Measurements from ENCODE around the gene ODF2L. TPM values are rescaled to one million over a fixed set of nuclear protein-coding genes. Genes with fewer than 3 reads are reported as not detected.

ODF2L gene
- 10 to 100 TPM; 16.9 to 18.0 TPM for total RNA-seq

- H3K27me3 Mint-ChIP-seq, result no peaks in the 10 kb centered on the region
- H3K4me1 Mint-ChIP-seq, result peaks cover 36% of the 10 kb centered on the region
- H3K4me3 Mint-ChIP-seq, result peak within 1 kb of the TSS; percentile 91
- peak within 1 kb of the TSS; percentile 90 for H3K27ac Mint-ChIP-seq
- peaks cover 7% of the 10 kb centered on the region for H3K36me3 Mint-ChIP-seq
- peaks cover 3% of the 10 kb centered on the region for H3K9me3 Mint-ChIP-seq
- DNase-seq, result peak; percentile 89
Measured at GRCh38 chr1:86395751-86396497, at the start of gene ODF2L. TSS of gene ODF2L (minus strand) at chr1:86396323. CDS start at chr1:86387027, 9,296 bp downstream.

DNA sequence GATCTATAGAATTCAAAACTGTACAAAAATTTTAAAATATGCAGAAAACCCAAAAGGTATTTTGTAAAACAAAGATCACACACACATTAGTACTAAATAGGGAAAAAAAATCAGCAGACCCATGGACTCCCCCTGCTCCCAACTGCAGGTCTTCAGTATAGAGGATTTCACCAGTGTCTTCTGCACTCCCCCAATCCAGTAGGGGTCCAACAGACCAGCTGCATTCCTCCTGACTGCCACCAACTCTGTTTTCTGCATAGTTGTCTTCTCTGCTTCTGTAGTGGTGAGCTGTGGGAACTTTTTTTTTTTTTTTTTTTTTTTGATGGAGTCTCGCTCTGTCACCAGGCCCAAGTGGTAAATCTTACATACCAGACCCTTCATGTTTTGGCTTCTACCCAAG, 49.8 kb upstream of the ODF2L start:
- Mint-ChIP-seq H3K4me3 (no peak overlapping the region), H3K9me3 (no peaks in the 10 kb centered on the region), H3K27me3 (peaks cover 4% of the 10 kb centered on the region), H3K36me3 (no peaks in the 10 kb centered on the region), H3K4me1 (peaks cover 8% of the 10 kb centered on the region), H3K27ac (no peak overlapping the region)
- no peak for DNase-seq

GRCh38 chr1:86441997-86442396, 45.9 kb upstream of the ODF2L start:
- Mint-ChIP-seq H3K36me3 (no peaks in the 10 kb centered on the region), H3K27ac (no peak overlapping the region), H3K4me1 (peaks cover 8% of the 10 kb centered on the region), H3K27me3 (peaks cover 4% of the 10 kb centered on the region), H3K4me3 (no peak overlapping the region), H3K9me3 (no peaks in the 10 kb centered on the region)
- DNase-seq, result no peak

DNA sequence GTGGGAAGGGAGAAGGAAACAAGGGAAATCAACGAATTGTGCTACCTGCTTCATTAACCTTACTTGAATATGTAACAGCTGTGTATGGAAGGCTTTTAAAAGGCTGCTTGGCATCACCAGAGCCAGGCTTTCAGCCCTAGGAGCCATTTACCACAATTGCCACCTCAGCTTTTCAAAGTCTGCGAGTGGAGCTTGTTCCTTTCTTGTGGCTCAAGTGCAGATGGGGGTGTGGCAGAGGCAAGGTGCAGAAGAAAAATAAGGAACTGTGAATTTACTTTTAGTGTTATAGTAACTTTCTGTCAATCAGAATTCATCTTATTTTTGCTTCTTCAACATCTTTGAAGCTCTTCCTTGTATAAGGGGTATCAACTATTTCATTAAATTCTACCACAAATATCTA, 45.5 kb upstream of the ODF2L start:
- H3K4me1 Mint-ChIP-seq, result peaks cover 8% of the 10 kb centered on the region
- no peak overlapping the region for H3K27ac Mint-ChIP-seq
- DNase-seq, result no peak
- H3K9me3 Mint-ChIP-seq, result no peaks in the 10 kb centered on the region
- H3K36me3 Mint-ChIP-seq, result no peaks in the 10 kb centered on the region
- H3K4me3 Mint-ChIP-seq, result no peak overlapping the region
- peaks cover 4% of the 10 kb centered on the region for H3K27me3 Mint-ChIP-seq

GRCh38 chr1:86436041-86436440, 39.9 kb upstream of the ODF2L start:
- Mint-ChIP-seq H3K4me3 (no peak overlapping the region), H3K4me1 (no peaks in the 10 kb centered on the region), H3K9me3 (no peaks in the 10 kb centered on the region), H3K27me3 (peaks cover 9% of the 10 kb centered on the region), H3K27ac (no peak overlapping the region), H3K36me3 (no peaks in the 10 kb centered on the region)
- no peak for DNase-seq

GRCh38 chr1:86435327-86435726, 39.2 kb upstream of the ODF2L start:
- Mint-ChIP-seq H3K9me3 (no peaks in the 10 kb centered on the region), H3K36me3 (no peaks in the 10 kb centered on the region), H3K4me3 (no peak overlapping the region), H3K27ac (no peak overlapping the region), H3K27me3 (peaks cover 9% of the 10 kb centered on the region), H3K4me1 (no peaks in the 10 kb centered on the region)
- no peak for DNase-seq

DNA sequence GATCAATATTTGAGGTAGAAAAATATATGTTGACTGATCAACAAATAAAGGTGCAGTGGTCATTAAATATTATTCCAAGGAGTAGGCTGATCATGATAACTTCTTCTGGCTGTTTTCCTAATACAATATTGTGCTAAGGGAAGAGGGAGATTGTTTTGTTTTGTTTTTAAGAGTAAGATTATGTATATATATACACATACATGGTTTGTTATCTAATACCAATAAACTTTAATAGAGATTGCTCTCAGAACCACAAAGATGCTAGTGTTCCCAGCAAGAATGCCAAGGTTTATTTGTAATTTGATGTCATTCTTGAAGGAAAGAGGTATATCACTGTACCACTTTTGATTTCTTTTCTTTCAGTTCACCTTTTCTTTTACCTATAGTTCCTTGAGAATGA, 37.9 kb upstream of the ODF2L start:
- no peak overlapping the region for H3K27ac Mint-ChIP-seq

GRCh38 chr1:86430376-86430775, 34.3 kb upstream of the ODF2L start:
- no peak overlapping the region for H3K4me3 Mint-ChIP-seq
- H3K4me1 Mint-ChIP-seq, result no peaks in the 10 kb centered on the region
- no peak for DNase-seq
- no peaks in the 10 kb centered on the region for H3K36me3 Mint-ChIP-seq
- H3K27ac Mint-ChIP-seq, result no peak overlapping the region
- peaks cover 13% of the 10 kb centered on the region for H3K27me3 Mint-ChIP-seq
- H3K9me3 Mint-ChIP-seq, result no peaks in the 10 kb centered on the region

More for the DNA sequence above, 37.9 kb upstream of the ODF2L start:
- peaks cover 9% of the 10 kb centered on the region for H3K27me3 Mint-ChIP-seq
- H3K4me1 Mint-ChIP-seq, result no peaks in the 10 kb centered on the region
- no peaks in the 10 kb centered on the region for H3K9me3 Mint-ChIP-seq
- DNase-seq, result no peak
- no peaks in the 10 kb centered on the region for H3K36me3 Mint-ChIP-seq
- no peak overlapping the region for H3K4me3 Mint-ChIP-seq

GRCh38 chr1:86429835-86430234, 33.7 kb upstream of the ODF2L start:
- no peaks in the 10 kb centered on the region for H3K36me3 Mint-ChIP-seq
- no peak overlapping the region for H3K27ac Mint-ChIP-seq
- H3K4me1 Mint-ChIP-seq, result no peaks in the 10 kb centered on the region
- peaks cover 10% of the 10 kb centered on the region for H3K27me3 Mint-ChIP-seq
- no peak for DNase-seq
- no peaks in the 10 kb centered on the region for H3K9me3 Mint-ChIP-seq
- no peak overlapping the region for H3K4me3 Mint-ChIP-seq

- Mint-ChIP-seq H3K27me3 (peaks cover 9% of the 10 kb centered on the region), H3K4me1 (no peaks in the 10 kb centered on the region), H3K9me3 (no peaks in the 10 kb centered on the region), H3K36me3 (no peaks in the 10 kb centered on the region), H3K4me3 (no peak overlapping the region), H3K27ac (no peak overlapping the region)
- DNase-seq, result no peak
Measured at GRCh38 chr1:86429122-86429725, 33.1 kb upstream of the ODF2L start.

GRCh38 chr1:86423873-86424272, 27.8 kb upstream of the ODF2L start, which contains the start of gene CLCA2:
TSS of gene CLCA2 (plus strand) at chr1:86424171. CDS start at chr1:86424248, 77 bp downstream.
- Mint-ChIP-seq H3K27ac (no peak within 1 kb of the TSS), H3K36me3 (no peaks in the 10 kb centered on the region), H3K9me3 (no peaks in the 10 kb centered on the region), H3K27me3 (peaks cover 4% of the 10 kb centered on the region), H3K4me1 (peaks cover 2% of the 10 kb centered on the region), H3K4me3 (no peak within 1 kb of the TSS)
- DNase-seq, result no peak

DNA sequence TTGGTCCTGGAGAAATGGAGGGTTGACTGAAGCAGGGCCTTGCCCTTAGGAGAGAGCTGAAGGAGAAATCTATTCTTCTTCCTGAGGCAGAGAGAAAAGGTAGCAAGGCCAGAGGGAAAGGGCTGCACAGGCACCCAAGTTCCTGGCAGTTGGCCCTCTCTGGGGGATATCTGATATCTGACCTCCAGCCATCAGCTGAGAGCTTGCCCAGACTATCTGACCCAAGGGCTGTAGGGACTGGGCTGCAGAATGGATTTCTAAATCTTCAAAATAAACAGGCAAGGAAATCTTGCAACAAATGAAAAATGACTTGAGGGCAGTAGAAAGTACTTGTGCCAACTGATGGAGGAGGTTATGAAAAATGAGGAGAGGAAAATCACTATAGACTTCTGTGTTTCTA, 27.4 kb upstream of the ODF2L start:
- Mint-ChIP-seq H3K4me3 (no peak overlapping the region), H3K27me3 (peaks cover 4% of the 10 kb centered on the region), H3K4me1 (peaks cover 2% of the 10 kb centered on the region), H3K36me3 (no peaks in the 10 kb centered on the region), H3K27ac (no peak overlapping the region), H3K9me3 (no peaks in the 10 kb centered on the region)
- DNase-seq, result no peak

GRCh38 chr1:86421601-86422280, 25.6 kb upstream of the ODF2L start:
- Mint-ChIP-seq H3K9me3 (no peaks in the 10 kb centered on the region), H3K4me3 (no peak overlapping the region), H3K27ac (no peak overlapping the region), H3K4me1 (peaks cover 2% of the 10 kb centered on the region), H3K27me3 (peaks cover 4% of the 10 kb centered on the region), H3K36me3 (no peaks in the 10 kb centered on the region)
- no peak for DNase-seq

- no peak overlapping the region for H3K27ac Mint-ChIP-seq
- no peaks in the 10 kb centered on the region for H3K36me3 Mint-ChIP-seq
- H3K4me1 Mint-ChIP-seq, result peaks cover 2% of the 10 kb centered on the region
- H3K27me3 Mint-ChIP-seq, result no peaks in the 10 kb centered on the region
- H3K4me3 Mint-ChIP-seq, result peak overlapping the region; percentile 20
- DNase-seq, result peak; percentile 34
- H3K9me3 Mint-ChIP-seq, result no peaks in the 10 kb centered on the region
Measured at GRCh38 chr1:86419277-86419903, 23.3 kb upstream of the ODF2L start.

DNA sequence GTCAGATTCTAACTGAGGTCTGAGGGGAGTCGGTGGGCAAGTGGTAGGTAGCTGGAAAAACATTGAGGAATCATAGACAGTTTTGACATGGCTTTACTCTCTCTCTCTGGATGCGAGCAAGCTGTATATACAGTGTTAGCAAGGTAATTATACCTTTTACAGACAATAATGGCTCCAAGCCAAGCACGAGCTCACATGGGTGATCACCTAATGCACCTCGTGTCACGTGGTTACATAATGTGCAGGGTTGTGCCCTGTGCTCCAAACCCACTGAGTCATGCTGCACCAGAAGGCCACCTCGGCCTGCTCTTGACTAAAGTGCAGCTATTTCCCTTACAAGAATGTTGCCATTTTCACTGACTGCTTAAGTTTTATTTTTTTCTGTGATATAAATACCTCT, 20.2 kb upstream of the ODF2L start:
- Mint-ChIP-seq H3K36me3 (no peaks in the 10 kb centered on the region), H3K4me1 (peaks cover 2% of the 10 kb centered on the region), H3K27ac (no peak overlapping the region), H3K27me3 (no peaks in the 10 kb centered on the region), H3K4me3 (no peak overlapping the region), H3K9me3 (no peaks in the 10 kb centered on the region)
- DNase-seq, result no peak
